HG02610 (cell line): ENCODE data around the gene DNAJB7.
"Not testable (repeated sequence)": the region's sequence is repeated elsewhere in the genome, so short reads cannot be mapped to it uniquely, and the experiment has no call there.

Source experiments
- ATAC-seq: cut with Tn5 transposase; IDR thresholded peaks from one replicate; pipeline ENCODE4 v1.9.1; 2021; ENCODE audit warnings: mild to moderate bottlenecking, moderate library complexity; ENCODE audit not compliant: unreplicated experiment

Gene DNAJB7

DNA sequence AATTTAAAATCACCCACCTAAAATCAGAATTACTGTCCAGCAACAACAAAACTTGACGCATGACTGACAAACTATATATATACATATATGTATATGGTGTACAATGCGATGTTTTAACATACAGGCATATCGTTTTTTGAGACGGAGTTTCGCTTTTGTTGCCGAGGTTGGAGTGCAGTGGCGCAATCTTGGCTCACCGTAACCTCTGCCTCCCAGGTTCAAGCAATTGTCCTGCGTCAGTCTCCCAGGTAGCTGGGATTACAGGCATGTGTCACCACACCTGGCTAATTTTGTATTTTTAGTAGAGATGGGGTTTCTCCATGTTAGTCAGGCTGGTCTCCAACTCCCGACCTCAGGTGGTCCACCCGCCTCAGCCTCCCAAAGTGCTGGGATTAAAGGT, 16.1 kb downstream of the DNAJB7 start:
- not testable (repeated sequence) for ATAC-seq

DNA sequence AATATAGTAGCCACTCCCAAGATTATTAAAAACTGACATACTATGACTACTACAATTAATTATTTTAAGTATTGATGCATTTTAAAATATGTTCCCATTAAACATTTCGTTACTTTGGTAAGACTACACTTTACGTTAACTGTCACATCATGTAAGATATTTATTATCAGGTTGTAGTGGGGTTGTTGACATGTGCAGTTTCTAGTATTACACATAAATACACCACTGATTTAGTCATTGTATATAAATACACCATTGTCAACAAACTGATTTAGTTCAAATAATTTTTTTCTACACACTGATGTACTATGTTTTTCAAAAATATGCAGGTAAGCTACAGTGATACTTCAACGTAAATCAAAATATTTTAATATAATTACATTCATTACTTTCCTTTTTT, 17.0 kb downstream of the DNAJB7 start:
- ATAC-seq: no peak

DNA sequence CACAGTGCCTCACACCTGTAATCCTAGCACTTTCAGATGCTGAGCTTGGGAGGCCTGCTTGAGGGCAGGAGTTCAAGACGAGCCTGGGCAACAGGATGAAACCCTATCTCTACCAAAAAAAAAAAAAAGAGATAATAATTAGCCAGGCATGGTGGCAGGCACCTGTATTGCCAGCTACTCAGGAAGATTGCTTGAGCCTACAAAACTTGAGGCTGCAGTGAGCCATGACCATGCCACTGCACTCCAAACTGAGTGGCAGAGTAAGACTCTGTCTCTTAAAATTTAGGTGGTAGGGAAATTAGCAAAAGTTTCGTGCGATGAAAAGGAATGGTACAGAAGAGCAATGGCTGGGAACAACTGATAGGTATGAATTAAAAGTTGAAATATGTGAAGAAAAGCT, 23.4 kb downstream of the DNAJB7 start:
- ATAC-seq: no peak

DNA sequence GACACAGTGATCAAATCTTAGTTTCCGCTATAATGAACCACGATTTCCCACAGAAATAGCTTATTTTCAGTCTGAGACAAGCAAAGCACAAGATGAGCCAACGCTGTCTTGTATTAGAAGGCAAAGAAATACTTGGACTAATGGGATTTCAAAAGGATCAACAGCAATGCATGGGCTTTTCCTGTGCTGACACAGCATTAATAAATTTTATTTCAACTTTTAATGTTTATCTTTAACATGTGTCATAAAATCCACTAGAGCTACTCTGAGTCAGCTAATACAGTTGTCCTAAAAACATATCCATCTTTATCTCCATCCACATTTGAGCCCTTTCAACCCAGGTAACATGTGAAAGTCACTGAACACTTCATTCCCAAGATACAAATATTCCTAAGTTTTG, 27.3 kb downstream of the DNAJB7 start:
- no peak for ATAC-seq

DNA sequence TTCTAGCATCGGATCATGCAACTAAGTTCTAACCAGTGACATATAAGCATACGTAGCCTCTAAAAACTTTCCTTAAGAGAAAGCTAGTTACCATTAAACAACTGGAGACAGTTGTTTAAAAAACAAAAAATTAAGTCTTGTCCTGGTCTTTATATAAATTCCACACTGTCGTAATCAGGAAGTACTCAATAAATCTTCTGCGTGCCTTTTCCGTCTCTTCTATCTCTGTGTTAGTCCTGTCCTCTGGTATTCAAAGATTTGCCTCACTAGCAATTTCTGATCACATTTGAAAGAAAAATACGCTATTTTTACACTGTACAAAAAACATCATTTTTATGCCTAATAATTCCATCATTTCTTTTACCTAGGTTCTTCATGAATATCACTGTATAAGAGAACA, 32.8 kb downstream of the DNAJB7 start:
- ATAC-seq: no peak

DNA sequence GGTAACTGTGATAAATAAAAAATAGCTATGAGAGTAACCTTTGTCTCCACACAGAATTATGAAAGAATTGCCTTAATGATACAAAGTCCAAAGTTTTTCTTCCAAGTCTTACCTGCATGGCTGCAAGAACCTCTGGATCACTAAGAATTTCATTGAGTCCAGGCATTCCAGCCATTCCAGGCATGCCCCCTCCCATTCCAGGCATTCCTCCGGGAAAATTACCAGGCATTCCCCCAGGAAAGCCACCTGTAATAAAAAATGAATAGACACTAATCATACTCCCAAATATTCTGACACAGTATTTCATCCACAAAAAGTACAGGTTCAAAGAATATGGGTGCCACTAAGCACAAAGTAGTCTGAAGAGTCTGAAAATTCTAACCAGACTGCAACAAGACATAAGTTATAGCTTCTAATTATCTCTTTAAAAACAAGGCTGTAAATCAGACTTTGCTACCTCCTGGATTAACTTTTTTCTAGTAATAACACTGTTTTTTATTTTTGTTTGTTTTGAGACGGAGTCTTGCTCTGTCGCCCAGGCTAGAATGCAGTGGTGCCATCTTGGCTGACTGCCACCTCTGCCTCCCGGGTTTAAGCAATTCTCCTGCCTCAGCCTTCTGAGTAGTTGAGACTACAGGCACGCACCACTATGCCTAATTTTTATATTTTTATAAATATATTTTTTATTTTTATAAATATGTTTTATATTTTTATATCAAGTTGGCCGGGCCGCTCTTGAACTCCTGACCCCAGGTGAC, 34.8 kb downstream of the DNAJB7 start:
- no peak for ATAC-seq

DNA sequence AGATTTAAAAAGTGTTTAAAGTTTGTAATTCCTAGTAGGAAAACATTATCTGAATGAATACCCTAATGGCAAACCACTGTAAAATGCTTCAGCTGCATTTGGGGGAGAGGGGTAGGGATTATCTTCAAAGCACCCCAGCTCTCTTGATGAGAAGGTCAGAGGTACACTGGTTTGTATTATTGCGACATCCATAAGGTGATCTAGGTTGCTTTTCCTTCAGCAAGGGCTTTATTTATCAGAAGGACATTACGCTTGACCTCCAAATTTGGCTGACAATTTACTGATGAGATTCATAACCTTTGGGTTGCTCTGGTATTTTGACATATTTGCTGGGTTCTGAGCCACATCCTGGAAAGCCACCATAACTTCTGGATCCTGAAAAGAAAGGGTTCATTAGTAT, 35.6 kb downstream of the DNAJB7 start:
- not testable (repeated sequence) for ATAC-seq

DNA sequence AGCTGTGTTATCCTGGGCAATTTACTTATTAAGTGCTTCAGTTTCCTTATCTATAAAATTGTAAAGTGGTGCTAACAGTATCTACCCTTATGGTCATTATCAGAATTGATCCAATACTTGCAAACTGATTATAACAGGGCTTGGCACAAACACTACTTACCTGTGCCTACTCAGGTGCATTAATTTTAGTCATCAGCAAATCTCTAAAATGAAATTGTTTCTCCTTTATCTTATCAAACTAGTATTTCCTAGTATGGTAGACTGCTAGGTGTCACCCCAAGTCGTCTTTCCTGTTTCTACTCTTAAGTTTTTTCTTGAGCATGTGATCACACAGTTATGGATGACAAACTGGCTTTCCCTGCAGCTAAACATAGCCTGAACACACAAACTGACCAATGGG, 38.5 kb downstream of the DNAJB7 start:
- no peak for ATAC-seq

DNA sequence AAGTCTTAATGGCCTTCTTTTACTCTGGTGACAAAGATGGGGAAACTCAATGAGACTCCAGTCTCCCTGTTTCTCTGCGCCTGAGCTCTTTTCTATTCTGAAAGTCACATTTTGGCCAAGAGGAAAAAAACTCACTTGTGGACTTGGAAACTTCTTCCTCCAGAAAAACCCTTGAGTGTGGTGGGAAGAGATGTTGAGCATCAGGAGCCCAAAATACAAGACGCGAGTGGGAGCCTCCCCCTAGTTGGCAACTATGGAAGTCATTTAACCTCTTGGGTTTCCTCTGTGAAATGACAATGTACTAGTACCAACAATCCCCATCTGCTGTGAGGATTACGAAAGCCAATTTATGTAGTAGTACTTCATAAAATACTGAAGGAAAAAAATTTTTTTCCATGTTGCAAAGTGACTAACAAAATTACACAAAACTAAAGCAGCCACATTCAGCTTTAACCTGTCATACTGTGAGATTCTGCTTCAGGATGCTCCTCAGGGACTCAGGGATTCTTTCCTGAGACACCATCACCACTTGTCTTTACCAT, 42.2 kb downstream of the DNAJB7 start:
- ATAC-seq: no peak

DNA sequence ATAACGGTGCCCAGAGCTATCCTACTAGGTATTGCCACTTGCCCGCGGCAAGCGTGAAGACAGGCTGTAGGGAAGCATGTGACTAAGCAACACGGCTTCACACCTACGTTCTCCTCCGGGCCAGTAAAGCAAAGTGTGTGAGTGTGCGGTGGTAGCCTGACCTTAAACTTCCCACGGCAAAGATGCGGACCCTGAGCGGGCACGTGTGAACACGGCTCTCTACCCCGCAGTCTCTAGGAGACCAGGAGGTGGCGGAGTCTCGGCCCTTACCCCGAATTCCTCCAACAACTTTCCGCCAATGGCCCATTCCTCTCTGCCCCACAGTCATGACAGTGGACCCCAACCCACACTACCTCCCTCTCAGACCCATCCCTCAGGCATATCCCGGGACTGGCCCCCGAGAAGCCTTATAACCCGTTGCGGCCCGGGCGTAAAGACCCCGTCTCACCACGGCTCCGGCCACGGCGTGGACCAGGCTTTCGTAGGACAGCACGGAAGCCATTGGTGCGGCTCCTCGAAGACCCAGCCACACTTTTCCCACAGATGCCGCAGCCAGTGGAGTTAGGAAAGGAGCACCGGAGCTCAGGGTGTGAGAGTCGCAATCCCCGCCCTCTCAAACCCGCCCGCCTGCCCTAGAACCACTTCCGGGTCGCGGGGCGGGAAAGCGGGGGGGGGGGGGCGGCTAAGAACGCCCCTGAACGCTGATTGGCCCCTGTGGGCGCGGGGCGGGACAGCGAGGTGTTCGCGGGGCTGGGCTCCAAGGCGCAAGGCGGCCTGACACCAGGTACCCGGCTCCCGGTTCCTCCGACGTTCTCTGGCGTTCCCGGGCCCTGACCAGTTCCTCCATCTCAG, 42.9 kb downstream of the DNAJB7 start, which contains the start of gene SLC25A17:
TSS of gene SLC25A17 (minus strand) at position 600 of the 852 bp plus-strand sequence. CDS start at position 502, 98 bp downstream.
- peak; percentile 67 for ATAC-seq

DNA sequence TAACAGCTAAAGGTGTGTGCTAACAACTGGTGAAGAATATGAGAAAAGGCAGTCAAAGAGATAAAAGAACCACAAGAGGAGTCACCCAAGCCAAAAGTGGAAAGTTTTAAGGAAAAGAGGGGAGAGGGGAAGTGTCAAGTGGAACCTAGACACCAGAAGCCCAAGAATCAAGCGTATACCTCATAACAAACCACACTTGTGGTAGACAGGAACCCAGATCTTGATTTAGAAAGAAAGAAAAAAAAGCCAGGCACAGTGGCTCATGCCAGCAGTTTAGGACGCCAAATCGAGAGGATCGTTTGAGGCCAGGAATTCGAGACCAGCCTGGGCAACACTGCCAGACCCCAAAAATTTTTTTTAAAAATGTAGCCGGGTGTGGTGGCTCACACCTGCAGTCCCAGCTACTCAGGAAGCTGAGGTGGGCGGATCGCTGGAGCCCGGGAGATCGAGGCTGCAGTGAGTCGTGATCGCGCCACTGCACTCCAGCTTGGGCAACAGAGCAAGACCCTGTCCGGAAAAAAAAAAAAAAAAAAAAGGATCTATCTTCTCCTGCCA, 43.6 kb downstream of the DNAJB7 start:
- peak; percentile 8 for ATAC-seq

DNA sequence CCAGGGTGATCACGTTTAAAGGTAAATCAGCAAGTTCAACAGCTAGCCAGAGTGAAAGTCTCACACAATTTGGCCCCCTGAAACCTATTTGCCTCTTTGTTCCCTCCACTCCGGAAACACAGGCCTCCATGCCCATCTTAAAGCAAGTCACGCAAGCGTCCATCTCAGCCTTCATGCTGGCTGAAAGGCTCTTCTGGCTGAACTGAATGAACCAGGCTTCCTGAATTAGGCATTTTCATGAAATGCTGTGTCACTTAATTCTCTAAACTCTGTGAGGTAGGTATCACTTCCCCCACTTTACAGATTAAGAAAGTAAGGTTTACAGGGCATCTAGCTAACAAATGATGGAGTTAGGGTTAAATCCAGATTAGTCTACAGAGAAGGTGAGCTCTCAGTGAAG, 44.2 kb downstream of the DNAJB7 start:
- ATAC-seq: peak; percentile 12

DNA sequence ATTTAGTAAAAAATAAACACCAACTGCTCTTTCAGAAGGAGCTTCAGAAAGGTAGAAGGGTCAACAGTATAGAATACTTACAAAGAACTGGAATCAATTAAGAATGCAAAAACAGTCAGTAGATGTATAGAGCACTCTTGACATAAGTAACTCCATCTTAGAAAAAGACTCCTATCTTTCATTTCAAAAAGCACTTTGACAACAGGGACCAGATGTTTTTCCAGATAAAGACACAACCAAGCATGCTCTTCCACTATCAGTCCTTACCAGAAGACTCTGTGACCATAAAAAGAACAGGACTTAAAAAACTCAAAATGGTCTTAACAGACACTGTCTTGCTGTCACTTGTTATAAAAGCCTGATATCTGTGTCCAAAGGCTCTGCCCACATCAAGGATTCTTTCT, 48.0 kb downstream of the DNAJB7 start:
- no peak for ATAC-seq
